Measurements from ENCODE around the gene DCLK1.
A peak's percentile ranks its signal among the peaks of the same experiment; 100 is the strongest.

The DCLK1 gene

GRCh38 chr13:35771898-35772297 is 359.3 kb downstream of the DCLK1 start:
- DNase-seq (ENCODE audit: low read depth), result peak; percentile 63

GRCh38 chr13:35770756-35771297 is 360.4 kb downstream of the DCLK1 start:
- no peak for DNase-seq (ENCODE audit: low read depth)
- in situ Hi-C loops (cut with HindIII; ENCODE audit: low sequenced_read_pairs), result no loop called here
- H3K4me3 ChIP-seq (ENCODE audit: low read depth, low read length), result no peak overlapping the region
- TF ChIP-seq CTCF (IDR thresholded peaks at IDR 0.05; ENCODE audit: low read depth, low read length, missing control alignments), result no peak

More at GRCh38 chr13:35771898-35772297, 359.3 kb downstream of the DCLK1 start:
- in situ Hi-C loops (cut with HindIII; ENCODE audit: low sequenced_read_pairs), result no loop called here
- H3K4me3 ChIP-seq (ENCODE audit: low read depth, low read length), result no peak overlapping the region
- TF ChIP-seq CTCF (IDR thresholded peaks at IDR 0.05; ENCODE audit: low read depth, low read length, missing control alignments), result no peak

GRCh38 chr13:35769812-35770211 is 361.4 kb downstream of the DCLK1 start:
- DNase-seq (ENCODE audit: low read depth), result no peak
- no peak overlapping the region for H3K4me3 ChIP-seq (ENCODE audit: low read depth, low read length)
- in situ Hi-C loops (cut with HindIII; ENCODE audit: low sequenced_read_pairs), result no loop called here
- no peak for TF ChIP-seq CTCF (IDR thresholded peaks at IDR 0.05; ENCODE audit: low read depth, low read length, missing control alignments)

- peak; percentile 41 for DNase-seq (ENCODE audit: low read depth)
- no peak for TF ChIP-seq CTCF (IDR thresholded peaks at IDR 0.05; ENCODE audit: low read depth, low read length, missing control alignments)
- H3K4me3 ChIP-seq (ENCODE audit: low read depth, low read length), result no peak overlapping the region
- in situ Hi-C loops (cut with HindIII; ENCODE audit: low sequenced_read_pairs), result no loop called here
These were observed 362.6 kb downstream of the DCLK1 start for GRCh38 chr13:35768551-35768950.

- no peak for DNase-seq (ENCODE audit: low read depth)
- no peak for TF ChIP-seq CTCF (IDR thresholded peaks at IDR 0.05; ENCODE audit: low read depth, low read length, missing control alignments)
- in situ Hi-C loops (cut with HindIII; ENCODE audit: low sequenced_read_pairs), result no loop called here
- H3K4me3 ChIP-seq (ENCODE audit: low read depth, low read length), result no peak overlapping the region
These were observed 363.1 kb downstream of the DCLK1 start for GRCh38 chr13:35768073-35768472.

GRCh38 chr13:35767256-35767976 is 363.8 kb downstream of the DCLK1 start:
- H3K4me3 ChIP-seq (ENCODE audit: low read depth, low read length), result no peak overlapping the region
- DNase-seq (ENCODE audit: low read depth), result no peak
- in situ Hi-C loops (cut with HindIII; ENCODE audit: low sequenced_read_pairs), result no loop called here
- TF ChIP-seq CTCF (IDR thresholded peaks at IDR 0.05; ENCODE audit: low read depth, low read length, missing control alignments), result no peak
